Panc1 (cell line): ENCODE data around the gene KCNQ1. TPM values are rescaled to one million over a fixed set of nuclear protein-coding genes. Genes with fewer than 3 reads are reported as not detected.

Experiments
- ATAC-seq: fragments of 200-7000 bp; cut with Tn5 transposase; 2 replicates; pipeline ENCODE4 v1.9.1; 2020; ENCODE audit warnings: mild to moderate bottlenecking, moderate library complexity
- BruUV-seq: library from RNA; stranded (reverse); fragments of 400-500 nt; replicated peaks from 2 replicates; lab custom pipeline; 2021; lab: Mats Ljungman, UMichigan
- CTCF ChIA-PET: fragments of 300-600 bp; sonication (Branson Sonifier 250); formaldehyde crosslinking; loops from one replicate; lab custom pipeline; 2022; ENCODE audit warnings: antibody characterized with exemption; lab: Charles Lee
- POLR2A ChIA-PET: fragments of 300-600 bp; sonication (Branson Sonifier 250); formaldehyde crosslinking; loops from one replicate; lab custom pipeline; 2022; ENCODE audit warnings: antibody characterized with exemption; lab: Charles Lee
- DNase-seq: peaks from one replicate; pipeline ENCODE4 v3.0.0-alpha.2; 2010; ENCODE audit warnings: low read depth, low spot score
- H3K27ac ChIP-seq: 2 replicates; pipeline ENCODE4 v1.5.1; 2011; ENCODE audit warnings: mild to moderate bottlenecking, low read length, inconsistent platforms
- H3K27me3 ChIP-seq: fragments of 200-500 bp; sonication (Bioruptor generic); 2 replicates; pipeline ENCODE4 v1.6.0; 2014; ENCODE audit warnings: low read length, inconsistent platforms; ENCODE audit not compliant: control insufficient read depth, insufficient read depth
- H3K36me3 ChIP-seq: fragments of 200-500 bp; sonication (Bioruptor generic); 2 replicates; pipeline ENCODE4 v1.5.1; 2014; ENCODE audit warnings: inconsistent platforms, mild to moderate bottlenecking, low read length, moderate library complexity; ENCODE audit not compliant: control insufficient read depth, insufficient read depth
- H3K4me1 ChIP-seq: 2 replicates; pipeline ENCODE4 v1.5.1; 2011; ENCODE audit warnings: inconsistent platforms, mild to moderate bottlenecking, low read length, moderate library complexity; ENCODE audit not compliant: control insufficient read depth, insufficient read depth
- H3K4me3 ChIP-seq, 2 experiments: 2 replicates each; pipeline ENCODE4 v1.5.1; 2011 to 2012; ENCODE audit warnings: low read depth in 2 of 2, low read length in 2 of 2, mild to moderate bottlenecking in 2 of 2, inconsistent platforms in 1 of 2, moderate library complexity in 1 of 2
- H3K9me3 ChIP-seq: fragments of 200-500 bp; sonication (Bioruptor generic); 2 replicates; pipeline ENCODE4 v1.5.1; 2014; ENCODE audit warnings: low read depth, mild to moderate bottlenecking, inconsistent platforms, low read length, moderate library complexity; ENCODE audit not compliant: control insufficient read depth, insufficient read depth
- POLR2AphosphoS5 ChIP-seq: IDR thresholded peaks from 2 replicates; pipeline ENCODE4 v1.6.1; 2012; ENCODE audit warnings: mild to moderate bottlenecking, low read depth, low read length, moderate library complexity
- SIN3A ChIP-seq: IDR thresholded peaks from 2 replicates; pipeline ENCODE4 v1.6.1; 2012; ENCODE audit warnings: low read depth, mild to moderate bottlenecking, low read length, moderate library complexity, borderline replicate concordance; ENCODE audit not compliant: insufficient read depth
- TCF7L2 ChIP-seq: IDR thresholded peaks from 2 replicates; pipeline ENCODE4 v1.6.1; 2011; ENCODE audit warnings: mild to moderate bottlenecking, low read depth, low read length, inconsistent platforms
- in situ Hi-C: cut with HindIII; loops from 2 replicates; pipeline ENCODE4 v1.10.0; 2016; ENCODE audit warnings: low sequenced_read_pairs, low pct_unique_long_range_greater_than_20kb
- intact Hi-C: fragments of 100-400 bp; cut with micrococcal nuclease; formaldehyde crosslinking; loops from one replicate; pipeline ENCODE4 v1.10.0; 2022; ENCODE audit not compliant: unreplicated experiment
- total RNA-seq: library from RNA; stranded (reverse); gene quantifications from one replicate; pipeline ENCODE4 v1.2.1, GENCODE V29; 2021; ENCODE audit not compliant: unreplicated experiment
- TF ChIP-seq, protein P1 (sequence below): fragments of 450-650 bp; IDR thresholded peaks from 2 replicates; pipeline ENCODE4 v1.5.1; 2017; ENCODE audit warnings: mild to moderate bottlenecking
- TF ChIP-seq, protein P2 (sequence below), 2 experiments: IDR thresholded peaks; 2 replicates each; pipeline ENCODE4 v1.6.1; 2011 to 2012; ENCODE audit warnings: low read depth in 2 of 2, control low read depth in 1 of 2, low read length in 1 of 2, mild to moderate bottlenecking in 1 of 2, moderate library complexity in 1 of 2; ENCODE audit not compliant: insufficient read depth in 1 of 2

The KCNQ1 gene
- total RNA-seq, 1 experiment from 2014 or later: 1.0 TPM

GRCh38 chr11:2416765-2417164, 28.0 kb upstream of the KCNQ1 start:
- no peak overlapping the region for H3K27ac ChIP-seq
- H3K4me1 ChIP-seq: peaks cover 7% of the 10 kb centered on the region; the same call in 1 of the 2 replicates
- ATAC-seq: no peak
- H3K27me3 ChIP-seq: no peaks in the 10 kb centered on the region
- TF ChIP-seq TCF7L2 (no peak), SIN3A (no peak), POLR2AphosphoS5 (no peak)
- TF ChIP-seq, protein P1, sequence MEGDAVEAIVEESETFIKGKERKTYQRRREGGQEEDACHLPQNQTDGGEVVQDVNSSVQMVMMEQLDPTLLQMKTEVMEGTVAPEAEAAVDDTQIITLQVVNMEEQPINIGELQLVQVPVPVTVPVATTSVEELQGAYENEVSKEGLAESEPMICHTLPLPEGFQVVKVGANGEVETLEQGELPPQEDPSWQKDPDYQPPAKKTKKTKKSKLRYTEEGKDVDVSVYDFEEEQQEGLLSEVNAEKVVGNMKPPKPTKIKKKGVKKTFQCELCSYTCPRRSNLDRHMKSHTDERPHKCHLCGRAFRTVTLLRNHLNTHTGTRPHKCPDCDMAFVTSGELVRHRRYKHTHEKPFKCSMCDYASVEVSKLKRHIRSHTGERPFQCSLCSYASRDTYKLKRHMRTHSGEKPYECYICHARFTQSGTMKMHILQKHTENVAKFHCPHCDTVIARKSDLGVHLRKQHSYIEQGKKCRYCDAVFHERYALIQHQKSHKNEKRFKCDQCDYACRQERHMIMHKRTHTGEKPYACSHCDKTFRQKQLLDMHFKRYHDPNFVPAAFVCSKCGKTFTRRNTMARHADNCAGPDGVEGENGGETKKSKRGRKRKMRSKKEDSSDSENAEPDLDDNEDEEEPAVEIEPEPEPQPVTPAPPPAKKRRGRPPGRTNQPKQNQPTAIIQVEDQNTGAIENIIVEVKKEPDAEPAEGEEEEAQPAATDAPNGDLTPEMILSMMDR: no peak
- TF ChIP-seq, protein P2, sequence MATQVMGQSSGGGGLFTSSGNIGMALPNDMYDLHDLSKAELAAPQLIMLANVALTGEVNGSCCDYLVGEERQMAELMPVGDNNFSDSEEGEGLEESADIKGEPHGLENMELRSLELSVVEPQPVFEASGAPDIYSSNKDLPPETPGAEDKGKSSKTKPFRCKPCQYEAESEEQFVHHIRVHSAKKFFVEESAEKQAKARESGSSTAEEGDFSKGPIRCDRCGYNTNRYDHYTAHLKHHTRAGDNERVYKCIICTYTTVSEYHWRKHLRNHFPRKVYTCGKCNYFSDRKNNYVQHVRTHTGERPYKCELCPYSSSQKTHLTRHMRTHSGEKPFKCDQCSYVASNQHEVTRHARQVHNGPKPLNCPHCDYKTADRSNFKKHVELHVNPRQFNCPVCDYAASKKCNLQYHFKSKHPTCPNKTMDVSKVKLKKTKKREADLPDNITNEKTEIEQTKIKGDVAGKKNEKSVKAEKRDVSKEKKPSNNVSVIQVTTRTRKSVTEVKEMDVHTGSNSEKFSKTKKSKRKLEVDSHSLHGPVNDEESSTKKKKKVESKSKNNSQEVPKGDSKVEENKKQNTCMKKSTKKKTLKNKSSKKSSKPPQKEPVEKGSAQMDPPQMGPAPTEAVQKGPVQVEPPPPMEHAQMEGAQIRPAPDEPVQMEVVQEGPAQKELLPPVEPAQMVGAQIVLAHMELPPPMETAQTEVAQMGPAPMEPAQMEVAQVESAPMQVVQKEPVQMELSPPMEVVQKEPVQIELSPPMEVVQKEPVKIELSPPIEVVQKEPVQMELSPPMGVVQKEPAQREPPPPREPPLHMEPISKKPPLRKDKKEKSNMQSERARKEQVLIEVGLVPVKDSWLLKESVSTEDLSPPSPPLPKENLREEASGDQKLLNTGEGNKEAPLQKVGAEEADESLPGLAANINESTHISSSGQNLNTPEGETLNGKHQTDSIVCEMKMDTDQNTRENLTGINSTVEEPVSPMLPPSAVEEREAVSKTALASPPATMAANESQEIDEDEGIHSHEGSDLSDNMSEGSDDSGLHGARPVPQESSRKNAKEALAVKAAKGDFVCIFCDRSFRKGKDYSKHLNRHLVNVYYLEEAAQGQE (IDR thresholded peaks at IDR 0.05; ENCODE audit: insufficient read depth in 1 of 2, low read depth in 2 of 2, low read length in 1 of 2): no peak
- no TSS peak for BruUV-seq
- no peaks in the 10 kb centered on the region for H3K9me3 ChIP-seq
- POLR2A ChIA-PET: interaction anchor here (0.6 kb wide), 2 partner anchors 36 to 111 kb away, joined by 3 read pairs; no protein-coding TSS in a partner anchor
- intact Hi-C loops (no loop called here), in situ Hi-C loops (no loop called here)
- CTCF ChIA-PET: interaction anchor here (0.6 to 0.8 kb wide), 3 partner anchors 11 to 226 kb away, joined by 3 to 5 read pairs (median 3); partner anchors contain the start of gene TSSC4
- DNase-seq: no peak
- H3K4me3 ChIP-seq: no peak overlapping the region
- no peaks in the 10 kb centered on the region for H3K36me3 ChIP-seq

GRCh38 chr11:2417856-2418692, 26.7 kb upstream of the KCNQ1 start:
- TF ChIP-seq, protein P2 (IDR thresholded peaks at IDR 0.05; ENCODE audit: insufficient read depth in 1 of 2, low read depth in 2 of 2, low read length in 1 of 2): no peak
- TF ChIP-seq, protein P1: no peak
- TF ChIP-seq TCF7L2 (no peak), POLR2AphosphoS5 (no peak), SIN3A (no peak)
- in situ Hi-C loops (no loop called here), intact Hi-C loops (no loop called here)
- BruUV-seq: no TSS peak
- POLR2A ChIA-PET: no interaction called here
- CTCF ChIA-PET: interaction anchor here (0.6 to 6.3 kb wide), 5 partner anchors 17 to 232 kb away, joined by 3 to 102 read pairs (median 4); partner anchors contain the start of gene TSSC4
- ATAC-seq (no peak), DNase-seq (no peak)
- Histone ChIP-seq H3K36me3 (no peaks in the 10 kb centered on the region), H3K27ac (no peak overlapping the region), H3K9me3 (no peaks in the 10 kb centered on the region), H3K4me3 (no peak overlapping the region), H3K27me3 (no peaks in the 10 kb centered on the region), H3K4me1 (peaks cover 7% of the 10 kb centered on the region; the same call in 1 of the 2 replicates)
